HG03196 (cell line): ENCODE results near the gene HRCT1.
"Not testable (repeated sequence)": the region's sequence is repeated elsewhere in the genome, so short reads cannot be mapped to it uniquely, and the experiment has no call there.

Source experiments
- ATAC-seq: cut with Tn5 transposase; IDR thresholded peaks from one replicate; pipeline ENCODE4 v1.9.1; 2021; ENCODE audit not compliant: unreplicated experiment

HRCT1 gene

GRCh38 chr9:35915681-35916294 is 9.8 kb downstream of the HRCT1 start:
- no peak for ATAC-seq

DNA sequence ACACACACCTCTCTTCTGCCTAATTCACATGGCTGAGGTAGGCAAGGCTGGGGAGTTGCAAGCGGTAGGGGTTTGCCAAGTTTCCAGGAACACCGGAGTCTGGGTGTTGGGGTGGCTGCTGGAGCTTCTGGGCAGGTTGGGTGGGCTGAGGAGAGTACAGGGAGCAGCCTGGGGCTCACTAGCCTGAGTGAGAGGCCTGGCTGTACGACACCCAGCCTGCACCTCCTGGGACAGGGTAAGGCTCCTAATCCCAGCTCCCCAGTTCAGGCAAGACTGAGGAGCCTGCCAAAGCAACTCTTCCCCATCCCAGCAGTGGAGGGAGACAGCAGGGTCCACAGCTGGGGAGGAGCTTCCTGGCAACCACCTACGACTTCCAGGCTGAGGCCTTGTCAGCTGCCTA is 11.3 kb downstream of the HRCT1 start:
- no peak for ATAC-seq

GRCh38 chr9:35918780-35919179 is 12.8 kb downstream of the HRCT1 start:
- no peak for ATAC-seq

DNA sequence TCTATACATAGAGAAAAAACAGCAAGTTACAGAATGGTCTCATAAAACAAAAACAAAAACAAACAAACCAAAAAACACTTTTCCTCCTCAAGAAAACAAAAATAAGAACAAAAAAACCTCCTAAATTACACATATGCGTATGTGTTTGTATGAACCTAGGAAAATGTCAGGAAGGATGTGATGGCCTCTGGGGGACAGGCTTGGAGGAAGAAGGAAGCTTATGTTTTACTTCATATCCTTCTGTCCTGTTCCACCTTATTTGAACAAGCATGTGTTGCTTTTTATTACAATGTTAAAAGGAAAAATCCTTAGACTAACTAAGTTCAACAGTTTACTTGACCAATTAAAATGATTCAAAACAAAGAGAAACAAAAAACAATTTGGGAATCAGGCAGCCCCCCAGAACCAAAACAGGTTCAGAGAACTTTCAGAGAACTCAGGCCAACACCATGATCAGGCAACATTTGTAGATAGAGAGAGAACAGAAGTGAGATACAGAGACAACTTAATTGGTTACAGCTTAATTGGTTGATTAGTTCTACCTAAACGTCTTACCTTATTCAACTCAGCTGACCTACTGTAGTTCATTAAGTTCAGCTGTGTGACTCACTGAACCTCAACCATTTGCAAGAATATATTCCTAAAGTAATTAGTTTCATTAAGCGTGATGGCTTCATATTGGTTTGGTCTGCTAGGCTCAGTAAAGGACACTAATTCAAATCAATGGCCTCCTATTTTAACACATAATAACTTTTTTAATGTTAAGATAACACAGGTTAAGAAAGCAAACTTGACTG is 13.4 kb downstream of the HRCT1 start:
- ATAC-seq: no peak

GRCh38 chr9:35920051-35920620 is 14.1 kb downstream of the HRCT1 start:
- no peak for ATAC-seq

GRCh38 chr9:35923598-35923926 is 17.6 kb downstream of the HRCT1 start:
- ATAC-seq: no peak

GRCh38 chr9:35923927-35924763 is 18.1 kb downstream of the HRCT1 start:
- no peak for ATAC-seq

DNA sequence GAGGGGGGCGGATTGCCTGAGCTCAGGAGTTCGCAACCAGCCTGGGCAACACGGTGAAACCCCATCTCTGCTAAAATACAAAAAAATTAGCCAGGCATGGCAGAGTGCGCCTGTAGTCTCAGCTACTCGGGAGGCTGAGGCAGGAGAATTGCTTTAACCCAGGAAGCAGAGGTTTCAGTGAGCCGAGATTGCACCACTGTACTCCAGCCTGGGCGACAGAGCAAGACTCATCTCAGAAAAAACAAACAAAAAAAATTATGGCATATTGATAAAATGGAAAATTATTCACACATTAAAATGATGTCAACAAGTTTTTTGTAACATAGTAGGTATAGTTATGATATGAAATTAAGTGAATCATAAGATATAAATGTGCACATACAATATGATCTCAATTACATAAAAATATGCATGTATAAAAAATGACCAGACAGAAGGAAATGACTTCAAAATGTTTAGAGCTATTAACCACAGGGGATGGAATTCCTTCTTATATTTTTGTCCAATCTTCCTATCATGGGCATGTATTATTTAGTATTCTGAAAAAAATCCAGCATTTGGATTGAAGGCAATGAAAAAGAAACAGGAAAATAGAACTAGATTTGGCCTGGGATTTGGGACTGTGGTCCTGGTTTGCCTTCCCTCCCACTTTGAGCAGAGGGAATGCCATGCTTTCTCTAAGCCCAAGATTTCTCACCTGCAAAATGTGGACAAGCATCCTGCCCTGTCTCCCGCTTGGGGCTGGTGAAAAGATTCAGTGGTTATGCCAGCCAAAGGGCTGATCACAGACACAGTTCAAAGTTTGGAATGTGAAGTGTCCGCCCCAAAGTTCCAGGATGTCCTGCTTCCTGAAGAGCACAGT is 22.8 kb downstream of the HRCT1 start:
- ATAC-seq: no peak

DNA sequence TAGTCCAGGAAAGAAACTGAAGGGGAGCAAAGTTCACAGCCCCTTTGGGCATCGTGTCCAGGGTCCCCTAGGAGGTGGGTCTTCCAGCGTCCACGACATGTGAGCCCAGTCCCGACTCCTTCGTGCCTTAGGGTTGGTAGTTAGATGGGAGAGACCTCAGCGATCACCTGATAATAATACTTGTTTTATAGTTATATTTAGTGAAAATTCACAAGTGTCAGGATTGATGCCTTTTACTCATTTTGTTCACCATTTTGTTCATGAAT is 23.4 kb downstream of the HRCT1 start:
- ATAC-seq: no peak

DNA sequence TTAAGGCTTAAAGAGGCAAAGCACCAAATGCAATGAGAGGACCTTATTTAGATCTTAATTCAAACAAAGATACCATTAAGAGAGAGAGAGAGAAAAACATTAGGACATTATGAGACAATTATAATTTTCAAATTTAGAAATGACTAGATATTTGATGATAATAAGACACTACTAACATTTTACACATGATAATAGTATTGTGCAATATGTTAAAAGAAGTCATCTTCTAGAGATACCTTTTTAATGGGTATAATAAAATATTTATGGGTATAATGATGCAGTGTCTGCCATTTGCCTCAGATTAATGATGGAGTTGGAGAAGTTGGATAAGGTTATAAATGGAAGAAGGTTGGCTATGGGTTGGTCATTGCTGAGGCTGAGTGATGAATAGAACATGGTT is 24.5 kb downstream of the HRCT1 start:
- no peak for ATAC-seq

DNA sequence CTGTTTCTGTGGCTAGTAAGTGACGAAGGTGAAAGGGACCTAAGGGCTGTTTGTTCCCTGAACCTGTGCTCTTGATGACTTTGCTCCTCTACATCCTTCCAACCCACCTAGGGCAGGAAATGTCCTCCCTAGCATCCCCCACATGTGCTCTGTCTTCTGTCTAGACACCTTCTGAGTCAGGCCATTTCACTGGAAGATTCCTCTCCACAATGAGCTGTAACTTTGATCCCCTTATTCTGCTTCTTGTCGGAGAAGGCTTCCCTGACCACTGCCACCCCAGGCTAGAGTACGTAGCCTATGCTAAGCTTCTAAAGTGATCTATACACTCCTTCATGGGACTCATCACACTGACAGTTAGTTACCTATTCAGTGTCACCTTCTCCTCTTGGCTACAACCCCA is 25.0 kb downstream of the HRCT1 start:
- ATAC-seq: no peak

GRCh38 chr9:35932735-35933134 is 26.7 kb downstream of the HRCT1 start:
- no peak for ATAC-seq

GRCh38 chr9:35933550-35934067 is 27.6 kb downstream of the HRCT1 start:
- no peak for ATAC-seq

DNA sequence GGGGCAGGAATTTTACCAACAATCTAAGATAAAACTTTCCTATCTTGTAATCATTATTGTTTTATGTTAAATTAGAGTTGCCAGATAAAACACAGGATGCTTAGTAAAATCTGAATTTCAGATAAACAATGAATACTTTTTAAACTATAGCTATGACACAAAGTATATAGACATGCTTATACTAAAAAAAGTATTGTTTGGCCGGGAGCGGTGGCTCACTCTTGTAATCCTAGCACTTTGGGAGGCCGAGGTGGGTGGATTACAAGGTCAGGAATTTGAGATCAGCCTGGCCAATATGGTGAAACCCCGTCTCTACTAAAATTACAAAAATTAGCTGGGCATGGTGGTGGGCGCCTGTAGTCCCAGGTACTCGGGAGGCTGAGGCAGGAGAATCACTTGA is 28.1 kb downstream of the HRCT1 start:
- ATAC-seq: not testable (repeated sequence)

DNA sequence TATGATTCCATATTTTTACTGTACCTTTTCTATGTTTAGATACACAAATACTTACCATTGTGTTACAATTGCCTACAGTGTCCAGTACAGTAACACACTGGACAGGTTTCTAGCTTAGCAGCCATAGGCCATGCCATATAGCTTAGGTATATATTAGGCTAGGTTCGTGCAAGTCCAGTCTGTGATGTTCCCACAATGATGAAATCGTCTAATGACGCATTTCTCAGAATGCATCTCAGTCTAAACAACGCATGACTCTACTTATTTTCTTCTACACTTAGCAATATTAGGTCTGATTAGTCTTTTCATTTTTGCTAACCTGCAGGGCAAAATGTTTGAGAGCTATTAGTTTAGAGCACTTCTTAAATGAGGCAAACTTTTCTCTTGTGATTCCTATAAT is 29.3 kb downstream of the HRCT1 start:
- no peak for ATAC-seq

DNA sequence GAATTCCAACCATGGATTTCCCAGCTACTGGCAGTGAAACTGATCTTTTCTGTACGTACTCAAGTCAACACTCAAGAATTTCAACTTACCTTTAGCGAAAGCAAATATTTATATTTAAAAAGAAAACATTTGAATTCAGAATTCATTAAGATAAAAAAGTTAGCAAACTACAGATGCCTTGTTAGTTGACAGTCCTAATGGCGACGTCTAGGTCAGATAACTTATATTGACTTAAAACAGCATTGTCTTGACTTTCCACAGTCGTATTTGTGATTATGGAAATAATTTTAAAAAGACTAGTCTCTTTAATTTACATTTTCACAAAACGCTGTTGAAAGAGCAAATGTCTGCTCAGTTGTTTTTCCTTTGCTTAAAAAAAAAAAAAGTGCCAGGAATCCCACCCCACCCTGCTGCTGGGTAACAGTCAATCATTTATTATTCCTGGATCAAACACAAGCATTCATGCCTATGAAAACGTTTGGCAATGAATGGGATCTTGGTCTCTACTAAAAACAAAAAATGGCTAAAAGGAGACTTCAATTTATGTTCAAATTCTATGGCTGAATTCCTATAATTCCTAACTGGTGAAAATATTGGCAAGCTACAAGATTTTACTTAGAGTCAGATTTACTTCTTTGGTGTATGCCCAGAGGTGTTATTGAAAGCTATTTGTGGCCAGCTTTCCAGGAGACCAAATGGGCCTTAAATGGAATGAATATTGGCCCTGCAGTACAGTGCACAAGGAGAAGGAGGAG is 29.9 kb downstream of the HRCT1 start:
- no peak for ATAC-seq

- ATAC-seq: no peak
These were observed 31.2 kb downstream of the HRCT1 start for GRCh38 chr9:35937227-35937626.

GRCh38 chr9:35938474-35939356 is 32.7 kb downstream of the HRCT1 start:
- no peak for ATAC-seq

- no peak for ATAC-seq
These were observed 33.8 kb downstream of the HRCT1 start for GRCh38 chr9:35939679-35940250.
